GM18507 (cell line): ENCODE measurements around the gene CARF.
A peak's percentile ranks its signal among the peaks of the same experiment; 100 is the strongest.
"Not testable (repeated sequence)": the region's sequence is repeated elsewhere in the genome, so short reads cannot be mapped to it uniquely, and the experiment has no call there.

Source experiments
- DNase-seq: peaks from one replicate; pipeline ENCODE4 v3.0.0; 2011; ENCODE audit warnings: low read depth; ENCODE audit not compliant: insufficient read length; ENCODE audit errors: extremely low spot score
- FAIRE-seq: peaks from 2 replicates; lab custom pipeline; 2011; peaks lifted over from hg19 to GRCh38; lab: Jason Lieb, UNC

Gene CARF

DNA sequence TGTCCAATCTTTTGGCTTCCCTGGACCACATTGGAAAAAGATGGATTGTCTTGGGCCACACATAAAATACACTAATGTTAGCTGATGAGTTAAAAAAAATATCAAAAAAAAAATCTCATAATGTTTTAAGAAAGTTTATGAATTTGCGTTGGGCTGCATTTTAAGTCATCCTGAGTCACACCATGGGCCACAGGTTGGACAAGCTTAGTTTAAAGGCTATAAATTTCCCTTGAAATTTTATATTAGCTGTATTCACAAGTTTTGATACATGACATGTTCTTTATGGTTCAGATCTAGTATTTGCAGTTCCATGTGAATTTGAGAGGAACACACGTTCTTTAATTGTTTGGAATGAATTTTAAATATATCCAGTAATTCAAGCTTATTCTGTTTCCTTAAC lies 21.9 kb downstream of the CARF start:
- no peak for FAIRE-seq

GRCh38 chr2:202934456-202934855 lies 22.4 kb downstream of the CARF start:
- FAIRE-seq (no peak), DNase-seq (no peak)

More for the DNA sequence above, 21.9 kb downstream of the CARF start:
- no peak for DNase-seq

GRCh38 chr2:202938960-202939359 lies 26.9 kb downstream of the CARF start:
- no peak for FAIRE-seq
- DNase-seq = no peak

DNA sequence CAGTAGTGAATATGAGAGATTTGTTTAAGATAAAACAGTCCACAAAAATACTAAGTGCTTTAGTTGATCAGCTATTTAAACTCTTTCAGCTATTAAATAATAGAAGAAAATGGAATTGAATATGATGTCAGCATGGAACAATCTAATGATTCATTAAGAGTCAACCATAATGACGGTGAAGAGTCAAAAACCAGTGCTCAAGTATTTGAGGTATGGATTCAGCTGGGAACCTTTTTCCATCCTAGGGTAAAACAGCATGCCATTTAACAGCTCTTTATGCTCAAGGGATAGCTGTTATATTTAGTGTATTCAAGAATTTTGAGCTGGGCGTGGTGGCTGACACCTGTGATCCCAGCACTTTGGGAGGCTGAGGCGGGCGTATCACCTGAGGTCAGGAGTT lies 29.7 kb downstream of the CARF start:
- FAIRE-seq (no peak), DNase-seq (no peak)

- DNase-seq = no peak
- FAIRE-seq = peak; percentile 5
Measured at GRCh38 chr2:202944408-202944807, 32.3 kb downstream of the CARF start.

DNA sequence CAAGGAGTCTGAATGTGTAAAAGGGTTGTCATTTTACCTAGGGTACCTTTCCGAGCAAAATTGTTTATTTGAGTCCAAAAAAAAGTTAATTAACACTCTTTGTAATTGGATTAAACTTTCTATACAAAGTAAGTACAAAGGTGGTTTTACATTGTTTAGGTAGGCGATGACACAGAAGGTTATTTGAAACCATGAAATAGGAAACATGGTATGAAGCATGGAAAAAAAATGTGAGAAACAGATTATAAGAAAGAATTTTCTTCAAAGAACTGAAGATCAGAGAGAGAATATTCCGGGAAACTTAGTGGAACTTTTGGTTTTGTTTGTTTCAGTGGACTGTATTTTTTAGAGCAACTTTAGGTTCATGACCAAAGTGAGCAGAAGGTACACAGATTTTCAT lies 32.7 kb downstream of the CARF start:
- DNase-seq (no peak), FAIRE-seq (no peak)

DNA sequence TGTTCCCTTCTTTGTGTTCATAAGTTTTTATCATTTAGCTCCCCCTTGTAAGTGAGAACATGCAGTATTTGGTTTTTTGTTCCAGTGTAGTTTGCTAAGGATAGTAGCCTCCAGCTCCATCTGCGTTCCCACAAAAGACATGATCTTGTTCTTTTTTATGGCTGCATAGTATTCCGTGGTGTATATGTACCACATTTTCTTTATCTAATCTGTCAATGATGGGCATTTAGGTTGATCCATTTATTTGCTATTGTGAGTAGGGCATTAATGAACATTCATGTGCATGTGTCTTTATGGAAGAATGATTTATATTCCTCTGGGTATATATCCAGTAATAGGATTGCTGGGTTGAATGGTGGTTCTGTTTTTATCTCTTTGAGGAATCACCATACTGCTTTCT lies 33.4 kb downstream of the CARF start:
- no peak for DNase-seq
- no peak for FAIRE-seq

DNA sequence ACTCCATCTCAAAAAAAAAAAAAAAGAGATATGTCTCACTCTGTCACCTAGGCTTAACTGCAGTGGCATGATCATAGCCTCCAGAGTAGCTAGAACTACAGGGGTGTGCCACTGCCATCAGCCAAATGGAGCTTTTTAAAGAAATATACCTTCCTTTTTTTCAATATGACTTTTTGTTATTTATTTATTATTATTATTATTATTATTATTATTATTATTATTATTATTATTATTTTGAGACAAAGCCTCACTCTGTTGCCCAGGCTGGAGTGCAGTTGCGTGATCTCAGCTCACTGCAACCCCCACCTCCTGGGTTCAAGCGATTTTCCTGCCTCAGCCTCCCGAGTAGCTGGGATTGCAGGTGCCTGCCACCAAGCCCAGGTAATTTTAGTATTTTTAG lies 37.3 kb downstream of the CARF start:
- not testable (repeated sequence) for DNase-seq, FAIRE-seq

GRCh38 chr2:202950592-202950991 lies 38.5 kb downstream of the CARF start:
- no peak for DNase-seq
- no peak for FAIRE-seq

GRCh38 chr2:202960524-202960923 lies 48.4 kb downstream of the CARF start:
- FAIRE-seq = no peak
- no peak for DNase-seq

- FAIRE-seq = no peak
- no peak for DNase-seq
Measured at GRCh38 chr2:202963712-202964111, 51.6 kb downstream of the CARF start.

GRCh38 chr2:202965810-202966460 lies 53.9 kb downstream of the CARF start:
- FAIRE-seq = peak; percentile 87
- peak; percentile 14 for DNase-seq

DNA sequence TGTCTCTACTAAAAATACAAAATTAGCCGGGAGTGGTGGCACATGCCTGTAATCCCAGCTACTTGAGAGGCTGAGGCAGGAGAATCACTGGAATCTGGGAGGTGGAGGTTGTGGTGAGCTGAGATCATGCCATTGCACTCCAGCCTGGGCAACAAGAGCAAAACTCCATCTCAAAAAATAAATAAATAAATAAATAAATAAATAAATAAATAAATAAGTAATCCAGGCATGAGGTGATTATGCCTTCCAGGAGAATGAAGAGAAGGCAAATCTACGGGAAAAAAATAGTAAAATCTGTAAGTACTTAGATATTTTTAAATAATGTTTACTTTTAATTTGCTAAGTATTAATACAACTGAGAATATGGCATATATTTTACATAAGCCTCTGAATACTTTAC lies 57.3 kb downstream of the CARF start:
- DNase-seq, FAIRE-seq: not testable (repeated sequence)

- FAIRE-seq = no peak
Measured at GRCh38 chr2:202976809-202977208, 64.7 kb downstream of the CARF start.

DNA sequence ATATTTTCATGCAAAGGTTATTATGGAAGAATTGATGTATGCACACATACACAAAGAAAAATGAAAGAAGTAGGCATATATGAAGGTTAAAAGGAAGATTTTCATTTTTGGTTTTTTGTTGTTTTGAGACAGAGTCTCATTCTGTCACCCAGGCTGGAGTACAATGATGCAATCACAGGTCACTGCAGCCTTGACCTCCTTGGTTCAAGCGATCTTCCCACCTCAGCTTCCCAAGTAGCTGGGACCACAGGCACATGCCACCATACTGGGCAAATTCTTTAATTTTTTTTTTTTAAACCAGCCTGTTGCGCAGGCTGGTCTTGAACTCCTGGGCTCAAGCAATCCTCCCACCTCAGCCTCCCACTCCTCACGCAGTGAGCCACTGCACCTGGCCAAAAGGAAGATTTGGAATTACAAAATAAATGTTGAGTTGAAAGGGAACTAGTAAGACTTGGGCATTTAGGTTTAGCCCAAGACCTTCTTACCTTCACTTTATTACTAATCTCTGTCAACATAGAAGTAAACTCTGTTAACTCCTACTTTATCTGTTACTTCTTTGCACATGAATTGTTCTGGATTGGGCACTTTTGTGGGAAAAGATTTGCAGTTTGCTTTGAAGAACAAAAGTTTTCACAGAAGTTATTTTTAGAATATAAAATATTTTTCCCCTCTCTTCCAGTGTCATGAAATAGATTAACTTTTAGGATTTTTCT lies 70.9 kb downstream of the CARF start:
- no peak for FAIRE-seq
- DNase-seq = no peak

More at GRCh38 chr2:202976809-202977208, 64.7 kb downstream of the CARF start:
- no peak for DNase-seq

DNA sequence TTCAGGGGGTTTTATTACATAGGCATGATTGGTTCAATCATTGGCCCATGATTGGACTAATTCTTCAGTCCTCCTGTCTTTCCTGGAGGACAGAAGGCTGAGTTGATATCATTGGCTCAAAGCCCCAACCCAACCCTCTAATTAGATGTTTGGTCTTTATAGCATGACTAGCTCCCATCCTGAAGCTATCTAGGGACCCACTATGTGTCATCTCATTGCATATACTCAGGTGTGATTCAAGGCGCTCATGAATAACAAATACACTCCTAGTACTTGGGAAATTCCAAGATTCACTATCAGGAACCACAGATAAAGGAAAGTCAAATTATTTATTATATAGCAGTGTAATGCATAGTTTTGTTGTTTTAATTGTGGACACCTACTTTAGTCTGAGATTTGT lies 77.7 kb downstream of the CARF start:
- DNase-seq (no peak), FAIRE-seq (no peak)

DNA sequence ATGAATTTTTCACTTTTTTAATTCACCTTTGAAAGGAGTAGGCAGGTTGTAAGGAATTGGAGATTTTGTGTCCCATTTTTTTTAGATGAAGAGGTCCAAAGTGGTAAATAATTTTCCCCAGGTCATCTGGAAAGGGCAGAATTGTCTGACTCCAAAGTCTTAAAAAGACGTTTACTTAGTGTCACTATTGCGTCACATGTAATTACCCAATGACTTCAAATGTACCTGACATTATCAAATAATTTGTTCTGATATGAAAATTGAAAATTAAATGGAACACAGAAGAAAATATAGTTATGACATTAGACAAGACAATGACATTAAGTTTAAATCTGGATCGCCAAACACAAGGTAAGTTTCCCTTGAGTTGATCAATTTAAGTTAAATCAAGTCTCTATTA lies 78.4 kb downstream of the CARF start:
- FAIRE-seq (no peak), DNase-seq (no peak)

- not testable (repeated sequence) for FAIRE-seq, DNase-seq
Measured at GRCh38 chr2:202997113-202997512, 85.0 kb downstream of the CARF start.

GRCh38 chr2:203002054-203002821 lies 90.2 kb downstream of the CARF start:
- no peak for FAIRE-seq
- DNase-seq = no peak

GRCh38 chr2:203003716-203004115 lies 91.6 kb downstream of the CARF start:
- FAIRE-seq (no peak), DNase-seq (no peak)
